ENCODE results near the gene GNS. TPM values are rescaled to one million over a fixed set of nuclear protein-coding genes. Genes with fewer than 3 reads are reported as not detected.

Gene GNS
- total RNA-seq, 1 experiment from 2014 or later = 74.9 TPM

- Histone ChIP-seq H3F3A (ENCODE audit: insufficient read depth, low read depth) (peaks cover 9% of the 10 kb centered on the region; the same call in 1 of the 2 replicates), H3K4me2 (no peak overlapping the region), H3K36me3 (ENCODE audit: low read depth) (peaks cover 15% of the 10 kb centered on the region; the same call in 1 of the 2 replicates), H3K79me2 (ENCODE audit: low read depth) (no peaks in the 10 kb centered on the region), H4K20me1 (ENCODE audit: insufficient read depth) (no peaks in the 10 kb centered on the region), H3K4me3 (no peak overlapping the region), H2AFZ (no peak overlapping the region), H3K27me3 (ENCODE audit: insufficient read depth, low read depth) (no peaks in the 10 kb centered on the region), H3K4me1 (replicated peaks; ENCODE audit: insufficient read depth) (peaks cover 14% of the 10 kb centered on the region), H3K9me3 (ENCODE audit: insufficient read depth, low read depth) (no peaks in the 10 kb centered on the region), H3K27ac (no peak overlapping the region), H3K9me2 (ENCODE audit: insufficient read depth) (no peaks in the 10 kb centered on the region)
- BruUV-seq (replicated peaks) = no TSS peak
- TF ChIP-seq EZH2 (IDR thresholded peaks at IDR 0.05; ENCODE audit: low read depth) (no peak), CTCF (conservative IDR thresholded peaks at IDR 0.05) (no peak)
- ChIA-PET CTCF (no interaction called here), POLR2A (ENCODE audit: unreplicated experiment) (no interaction called here)
- intact Hi-C loops (cut with micrococcal nuclease; ENCODE audit: unreplicated experiment) = no loop called here
- no peak for DNase-seq
These were observed 29.2 kb downstream of the GNS start for GRCh38 chr12:64729909-64730587.

GRCh38 chr12:64724201-64724745, 34.9 kb downstream of the GNS start:
- H3K4me2 ChIP-seq = no peak overlapping the region
- no peak for TF ChIP-seq EZH2 (IDR thresholded peaks at IDR 0.05; ENCODE audit: low read depth)
- no peak for TF ChIP-seq CTCF (conservative IDR thresholded peaks at IDR 0.05)
- H4K20me1 ChIP-seq (ENCODE audit: insufficient read depth) = no peaks in the 10 kb centered on the region
- ChIA-PET POLR2A (ENCODE audit: unreplicated experiment) (no interaction called here), CTCF (no interaction called here)
- H3K36me3 ChIP-seq (ENCODE audit: low read depth) = peaks cover 28% of the 10 kb centered on the region
- no peaks in the 10 kb centered on the region for H3K27me3 ChIP-seq (ENCODE audit: insufficient read depth, low read depth)
- no peak overlapping the region for H3K4me3 ChIP-seq
- no peaks in the 10 kb centered on the region for H3K4me1 ChIP-seq (replicated peaks; ENCODE audit: insufficient read depth)
- H3K27ac ChIP-seq = no peak overlapping the region
- no peaks in the 10 kb centered on the region for H3K9me3 ChIP-seq (ENCODE audit: insufficient read depth, low read depth)
- no peaks in the 10 kb centered on the region for H3K9me2 ChIP-seq (ENCODE audit: insufficient read depth)
- no peaks in the 10 kb centered on the region for H3K79me2 ChIP-seq (ENCODE audit: low read depth)
- intact Hi-C loops (cut with micrococcal nuclease; ENCODE audit: unreplicated experiment) = no loop called here
- BruUV-seq (replicated peaks) = no TSS peak
- DNase-seq = no peak
- H2AFZ ChIP-seq = no peak overlapping the region
- no peaks in the 10 kb centered on the region for H3F3A ChIP-seq (ENCODE audit: insufficient read depth, low read depth)

- Histone ChIP-seq H3K9me2 (ENCODE audit: insufficient read depth) (no peaks in the 10 kb centered on the region), H3K9me3 (ENCODE audit: insufficient read depth, low read depth) (no peaks in the 10 kb centered on the region), H3K4me2 (no peak overlapping the region), H3K4me1 (replicated peaks; ENCODE audit: insufficient read depth) (no peaks in the 10 kb centered on the region), H3F3A (ENCODE audit: insufficient read depth, low read depth) (no peaks in the 10 kb centered on the region), H3K36me3 (ENCODE audit: low read depth) (peaks cover 23% of the 10 kb centered on the region; the same call in 1 of the 2 replicates), H3K27ac (no peak overlapping the region), H3K4me3 (no peak overlapping the region), H4K20me1 (ENCODE audit: insufficient read depth) (no peaks in the 10 kb centered on the region), H3K27me3 (ENCODE audit: insufficient read depth, low read depth) (no peaks in the 10 kb centered on the region), H2AFZ (no peak overlapping the region), H3K79me2 (ENCODE audit: low read depth) (no peaks in the 10 kb centered on the region)
- DNase-seq = no peak
- BruUV-seq (replicated peaks) = no TSS peak
- ChIA-PET CTCF (no interaction called here), POLR2A (ENCODE audit: unreplicated experiment) (no interaction called here)
- intact Hi-C loops (cut with micrococcal nuclease; ENCODE audit: unreplicated experiment) = no loop called here
- TF ChIP-seq CTCF (conservative IDR thresholded peaks at IDR 0.05) = no peak
These were observed 35.6 kb downstream of the GNS start for GRCh38 chr12:64723630-64724029.

Measured in PC-9 (cell line).